ENCODE measurements around the gene KPNA1. TPM values are rescaled to one million over a fixed set of nuclear protein-coding genes. Genes with fewer than 3 reads are reported as not detected.
"Not testable (repeated sequence)": the region's sequence is repeated elsewhere in the genome, so short reads cannot be mapped to it uniquely, and the experiment has no call there.

KPNA1 gene
- total RNA-seq, 1 donor = 21.8 TPM

GRCh38 chr3:122469659-122470058 lies 45.1 kb downstream of the KPNA1 start:
- H3K27me3 ChIP-seq (ENCODE audit: insufficient read depth, low read length) = no peaks in the 10 kb centered on the region
- no peak overlapping the region for H3K4me3 ChIP-seq (ENCODE audit: low read length)
- peaks cover 11% of the 10 kb centered on the region for H3K4me1 ChIP-seq (ENCODE audit: insufficient read depth, low read length)
- no peaks in the 10 kb centered on the region for H3K9me3 ChIP-seq (ENCODE audit: low read depth, low read length)

DNA sequence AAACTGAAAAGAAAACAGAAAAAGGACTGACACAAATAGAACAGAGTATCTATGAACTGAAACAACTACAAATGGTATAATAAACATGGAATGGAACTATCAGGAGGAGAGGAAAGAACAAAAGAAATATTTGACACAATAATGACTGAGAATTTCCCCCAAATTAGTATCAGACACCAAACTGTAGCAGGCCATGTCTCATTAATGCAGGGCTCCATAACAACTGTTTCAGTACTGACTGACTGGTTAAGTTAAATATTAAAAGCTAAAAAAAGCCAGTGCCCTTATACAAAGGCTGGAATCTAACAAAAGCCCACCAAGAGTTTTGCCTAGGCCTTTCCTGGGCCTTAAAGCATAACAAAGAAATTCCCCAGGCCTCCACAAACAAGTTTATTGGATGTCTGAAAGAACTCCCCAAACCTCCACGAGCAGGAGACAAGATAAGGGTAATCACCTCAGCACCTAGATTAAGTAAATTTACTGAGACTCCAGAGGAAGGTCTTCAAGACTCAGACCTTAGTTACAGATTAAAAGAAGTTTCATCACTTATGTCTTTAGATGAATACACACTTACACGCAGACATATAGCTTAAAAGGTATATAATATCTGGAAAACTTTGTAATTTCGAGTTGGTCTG lies 45.7 kb downstream of the KPNA1 start:
- Histone ChIP-seq H3K27me3 (ENCODE audit: insufficient read depth, low read length) (no peaks in the 10 kb centered on the region), H3K4me1 (ENCODE audit: insufficient read depth, low read length) (peaks cover 11% of the 10 kb centered on the region), H3K9me3 (ENCODE audit: low read depth, low read length) (no peaks in the 10 kb centered on the region), H3K4me3 (ENCODE audit: low read length) (no peak overlapping the region)

- Histone ChIP-seq H3K4me1 (ENCODE audit: insufficient read depth, low read length) (peaks cover 8% of the 10 kb centered on the region), H3K4me3 (ENCODE audit: low read length) (no peak overlapping the region), H3K9me3 (ENCODE audit: low read depth, low read length) (no peaks in the 10 kb centered on the region), H3K27me3 (ENCODE audit: insufficient read depth, low read length) (no peaks in the 10 kb centered on the region)
Measured at GRCh38 chr3:122466701-122467240, 48.0 kb downstream of the KPNA1 start.

DNA sequence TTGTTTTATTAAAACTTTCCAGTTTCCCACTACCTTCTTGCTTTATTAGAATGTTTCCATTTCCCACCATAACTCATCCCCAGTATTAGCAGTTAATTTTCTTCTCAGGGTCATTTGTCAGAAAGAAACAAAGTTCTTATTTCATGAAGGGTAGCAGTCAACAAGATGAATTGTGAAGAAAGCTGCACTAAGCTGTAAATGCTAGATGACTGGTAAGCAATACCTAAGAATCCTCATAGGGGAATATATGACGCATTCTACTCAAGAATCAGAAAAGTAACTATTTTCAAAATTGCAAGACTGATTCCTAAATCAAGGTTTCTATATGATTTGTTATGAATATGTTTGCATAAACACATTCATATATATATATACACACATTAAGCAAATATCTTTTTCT lies 50.1 kb downstream of the KPNA1 start:
- Histone ChIP-seq H3K27me3 (ENCODE audit: insufficient read depth, low read length) (no peaks in the 10 kb centered on the region), H3K4me1 (ENCODE audit: insufficient read depth, low read length) (peaks cover 4% of the 10 kb centered on the region), H3K9me3 (ENCODE audit: low read depth, low read length) (no peaks in the 10 kb centered on the region), H3K4me3 (ENCODE audit: low read length) (no peak overlapping the region)

GRCh38 chr3:122462406-122462805 lies 52.3 kb downstream of the KPNA1 start:
- H3K27me3 ChIP-seq (ENCODE audit: insufficient read depth, low read length) = no peaks in the 10 kb centered on the region
- no peak overlapping the region for H3K4me3 ChIP-seq (ENCODE audit: low read length)
- no peaks in the 10 kb centered on the region for H3K9me3 ChIP-seq (ENCODE audit: low read depth, low read length)
- no peaks in the 10 kb centered on the region for H3K4me1 ChIP-seq (ENCODE audit: insufficient read depth, low read length)

GRCh38 chr3:122461806-122462205 lies 52.9 kb downstream of the KPNA1 start:
- Histone ChIP-seq H3K4me3 (ENCODE audit: low read length) (no peak overlapping the region), H3K9me3 (ENCODE audit: low read depth, low read length) (no peaks in the 10 kb centered on the region), H3K27me3 (ENCODE audit: insufficient read depth, low read length) (no peaks in the 10 kb centered on the region)

GRCh38 chr3:122458992-122459391 lies 55.7 kb downstream of the KPNA1 start:
- Histone ChIP-seq H3K9me3 (ENCODE audit: low read depth, low read length) (no peaks in the 10 kb centered on the region), H3K4me1 (ENCODE audit: insufficient read depth, low read length) (no peaks in the 10 kb centered on the region), H3K4me3 (ENCODE audit: low read length) (no peak overlapping the region), H3K27me3 (ENCODE audit: insufficient read depth, low read length) (no peaks in the 10 kb centered on the region)

More at GRCh38 chr3:122461806-122462205, 52.9 kb downstream of the KPNA1 start:
- no peaks in the 10 kb centered on the region for H3K4me1 ChIP-seq (ENCODE audit: insufficient read depth, low read length)

GRCh38 chr3:122457706-122458105 lies 57.0 kb downstream of the KPNA1 start:
- H3K4me1 ChIP-seq (ENCODE audit: insufficient read depth, low read length) = no peaks in the 10 kb centered on the region
- H3K27me3 ChIP-seq (ENCODE audit: insufficient read depth, low read length) = no peaks in the 10 kb centered on the region
- no peak overlapping the region for H3K4me3 ChIP-seq (ENCODE audit: low read length)
- no peaks in the 10 kb centered on the region for H3K9me3 ChIP-seq (ENCODE audit: low read depth, low read length)

GRCh38 chr3:122456074-122456473 lies 58.7 kb downstream of the KPNA1 start:
- H3K4me1 ChIP-seq (ENCODE audit: insufficient read depth, low read length) = no peaks in the 10 kb centered on the region
- no peaks in the 10 kb centered on the region for H3K9me3 ChIP-seq (ENCODE audit: low read depth, low read length)
- H3K27me3 ChIP-seq (ENCODE audit: insufficient read depth, low read length) = no peaks in the 10 kb centered on the region
- no peak overlapping the region for H3K4me3 ChIP-seq (ENCODE audit: low read length)

- H3K27me3 ChIP-seq (ENCODE audit: insufficient read depth, low read length) = no peaks in the 10 kb centered on the region
- H3K4me3 ChIP-seq (ENCODE audit: low read length) = no peak overlapping the region
- no peaks in the 10 kb centered on the region for H3K4me1 ChIP-seq (ENCODE audit: insufficient read depth, low read length)
- H3K9me3 ChIP-seq (ENCODE audit: low read depth, low read length) = no peaks in the 10 kb centered on the region
Measured at GRCh38 chr3:122451371-122451770, 63.4 kb downstream of the KPNA1 start.

GRCh38 chr3:122448218-122448617 lies 66.5 kb downstream of the KPNA1 start:
- H3K4me1 ChIP-seq (ENCODE audit: insufficient read depth, low read length); H3K27me3 ChIP-seq (ENCODE audit: insufficient read depth, low read length); H3K4me3 ChIP-seq (ENCODE audit: low read length); H3K9me3 ChIP-seq (ENCODE audit: low read depth, low read length): not testable (repeated sequence)

GRCh38 chr3:122444491-122444887 lies 70.2 kb downstream of the KPNA1 start:
- H3K4me3 ChIP-seq (ENCODE audit: low read length); H3K9me3 ChIP-seq (ENCODE audit: low read depth, low read length); H3K27me3 ChIP-seq (ENCODE audit: insufficient read depth, low read length); H3K4me1 ChIP-seq (ENCODE audit: insufficient read depth, low read length): not testable (repeated sequence)

GRCh38 chr3:122443762-122444490 lies 70.8 kb downstream of the KPNA1 start:
- H3K4me1 ChIP-seq (ENCODE audit: insufficient read depth, low read length); H3K27me3 ChIP-seq (ENCODE audit: insufficient read depth, low read length); H3K9me3 ChIP-seq (ENCODE audit: low read depth, low read length); H3K4me3 ChIP-seq (ENCODE audit: low read length): not testable (repeated sequence)

DNA sequence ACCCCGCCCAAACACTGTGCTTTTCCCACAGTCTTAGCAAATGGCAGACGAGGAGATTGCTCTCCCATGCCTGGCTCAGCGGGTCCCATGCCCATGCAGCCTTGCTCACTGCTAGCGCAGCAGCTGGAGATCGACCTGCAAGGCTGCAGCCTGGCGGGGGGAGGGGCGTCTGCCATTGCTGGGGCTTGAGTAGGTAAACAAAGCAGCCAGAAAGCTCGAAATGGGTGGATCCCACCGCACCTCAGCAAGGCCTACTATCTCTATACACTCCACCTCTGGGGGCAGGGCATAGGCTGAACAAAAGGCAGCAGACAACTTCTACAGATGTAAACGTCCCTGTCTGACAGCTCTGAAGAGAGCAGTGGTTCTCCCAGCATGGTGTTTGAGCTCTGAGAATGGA lies 71.6 kb downstream of the KPNA1 start:
- Histone ChIP-seq H3K27me3 (ENCODE audit: insufficient read depth, low read length) (no peaks in the 10 kb centered on the region), H3K4me1 (ENCODE audit: insufficient read depth, low read length) (no peaks in the 10 kb centered on the region), H3K4me3 (ENCODE audit: low read length) (no peak overlapping the region), H3K9me3 (ENCODE audit: low read depth, low read length) (no peaks in the 10 kb centered on the region)

DNA sequence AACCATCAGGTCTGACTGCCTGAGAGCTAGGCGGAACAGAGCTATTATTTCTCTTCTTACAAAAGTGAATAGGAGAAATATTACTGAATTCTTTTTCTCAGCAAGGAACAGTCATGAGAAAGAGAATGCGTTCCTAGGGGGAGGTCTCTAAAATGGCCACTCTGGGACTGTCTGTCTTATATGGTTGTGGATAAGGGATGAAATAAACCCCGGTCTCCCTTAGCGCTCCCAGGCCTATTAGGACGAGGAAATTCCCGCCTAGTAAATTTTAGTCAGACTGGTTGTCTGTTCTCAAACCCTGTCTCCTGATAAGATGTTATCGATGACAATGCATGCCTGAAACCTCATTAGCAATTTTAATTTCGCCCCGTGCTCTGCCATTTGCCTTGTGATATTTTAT lies 78.8 kb downstream of the KPNA1 start:
- Histone ChIP-seq H3K4me1 (ENCODE audit: insufficient read depth, low read length) (no peaks in the 10 kb centered on the region), H3K9me3 (ENCODE audit: low read depth, low read length) (peaks cover 12% of the 10 kb centered on the region), H3K27me3 (ENCODE audit: insufficient read depth, low read length) (no peaks in the 10 kb centered on the region), H3K4me3 (ENCODE audit: low read length) (no peak overlapping the region)

- H3K4me3 ChIP-seq (ENCODE audit: low read length) = no peak overlapping the region
- no peaks in the 10 kb centered on the region for H3K9me3 ChIP-seq (ENCODE audit: low read depth, low read length)
- H3K27me3 ChIP-seq (ENCODE audit: insufficient read depth, low read length) = no peaks in the 10 kb centered on the region
- H3K4me1 ChIP-seq (ENCODE audit: insufficient read depth, low read length) = no peaks in the 10 kb centered on the region
Measured at GRCh38 chr3:122430371-122430770, 84.4 kb downstream of the KPNA1 start.

Data from mononuclear cell (primary cell).